GM23338 (cell line): ENCODE measurements around the gene TDRD1. TPM values are rescaled to one million over a fixed set of nuclear protein-coding genes. Genes with fewer than 3 reads are reported as not detected.

ENCODE experiments used
- ATAC-seq: fragments of 200-7000 bp; cut with Tn5 transposase; 3 replicates; pipeline ENCODE4 v1.9.1; 2020
- DNase-seq: peaks from one replicate; pipeline ENCODE4 v3.0.0-alpha.2; 2015; ENCODE audit warnings: low spot score
- H2AFZ ChIP-seq: fragments of 200-600 bp; sonication (generic); 2 replicates; pipeline ENCODE4 v1.8.0; 2016; ENCODE audit warnings: antibody characterized with exemption, mild to moderate bottlenecking, moderate library complexity
- H3F3A ChIP-seq: fragments of 200-600 bp; sonication (generic); replicated peaks from 2 replicates; pipeline ENCODE4 v1.8.0; 2017; ENCODE audit warnings: antibody characterized with exemption, mixed run types, low read depth
- H3K27ac ChIP-seq: fragments of 200-600 bp; sonication (generic); 2 replicates; pipeline ENCODE4 v1.6.1; 2016; ENCODE audit warnings: low read depth
- H3K27me3 ChIP-seq: fragments of 200-600 bp; sonication (generic); 2 replicates; pipeline ENCODE4 v1.8.0; 2016; ENCODE audit warnings: mild to moderate bottlenecking, mixed run types, moderate library complexity; ENCODE audit not compliant: insufficient read depth
- H3K36me3 ChIP-seq: fragments of 200-600 bp; sonication (generic); 2 replicates; pipeline ENCODE4 v1.8.0; 2016; ENCODE audit warnings: mild to moderate bottlenecking; ENCODE audit not compliant: insufficient read depth
- H3K4me1 ChIP-seq: fragments of 200-600 bp; sonication (generic); 2 replicates; pipeline ENCODE4 v1.8.0; 2016; ENCODE audit warnings: mild to moderate bottlenecking, moderate library complexity; ENCODE audit not compliant: insufficient read depth
- H3K4me2 ChIP-seq: fragments of 200-600 bp; sonication (generic); 2 replicates; pipeline ENCODE4 v1.7.1; 2017; ENCODE audit warnings: mixed run types
- H3K4me3 ChIP-seq: fragments of 200-600 bp; sonication (generic); 2 replicates; pipeline ENCODE4 v1.6.1; 2016; ENCODE audit warnings: mixed run types
- H3K79me2 ChIP-seq: fragments of 200-600 bp; sonication (generic); replicated peaks from 2 replicates; pipeline ENCODE4 v1.8.0; 2017; ENCODE audit warnings: mild to moderate bottlenecking; ENCODE audit not compliant: insufficient read depth
- H3K9me2 ChIP-seq: fragments of 200-600 bp; sonication (generic); 2 replicates; pipeline ENCODE4 v1.8.0; 2017; ENCODE audit not compliant: insufficient read depth
- H4K20me1 ChIP-seq: fragments of 200-600 bp; sonication (generic); replicated peaks from 2 replicates; pipeline ENCODE4 v1.8.0; 2017; ENCODE audit warnings: mild to moderate bottlenecking; ENCODE audit not compliant: insufficient read depth
- H3K27ac Mint-ChIP-seq: 2 replicates; pipeline ENCODE4 v1.8.0; 2020; ENCODE audit warnings: inconsistent platforms, mild to moderate bottlenecking, moderate library complexity, mixed read lengths
- H3K27me3 Mint-ChIP-seq: 3 replicates; pipeline ENCODE4 v1.8.0; 2022; ENCODE audit warnings: low read depth, mild to moderate bottlenecking, moderate library complexity, mixed read lengths, inconsistent platforms; ENCODE audit not compliant: insufficient read depth, poor library complexity
- H3K36me3 Mint-ChIP-seq: 3 replicates; pipeline ENCODE4 v1.8.0; 2021; ENCODE audit warnings: low read depth, mild to moderate bottlenecking, inconsistent platforms, moderate library complexity, mixed read lengths
- H3K4me1 Mint-ChIP-seq: 3 replicates; pipeline ENCODE4 v1.8.0; 2020; ENCODE audit warnings: mild to moderate bottlenecking, inconsistent platforms, mixed read lengths
- H3K4me3 Mint-ChIP-seq: 3 replicates; pipeline ENCODE4 v1.8.0; 2021; ENCODE audit warnings: moderate library complexity, mild to moderate bottlenecking, inconsistent platforms, mixed read lengths
- H3K9me3 Mint-ChIP-seq: 3 replicates; pipeline ENCODE4 v1.8.0; 2020; ENCODE audit warnings: moderate library complexity, mild to moderate bottlenecking, inconsistent platforms, mixed read lengths
- CREB1 ChIP-seq: fragments of 250-450 bp; sonication (Bioruptor Pico); IDR thresholded peaks from 2 replicates; pipeline ENCODE4 v1.5.0; 2020; ENCODE audit warnings: low read depth, mild to moderate bottlenecking, moderate library complexity
- CTCF ChIP-seq, 2 experiments: fragments of 200-600 bp in 1 of 2; sonication (generic) in 1 of 2; conservative IDR thresholded peaks; 2 replicates each; pipeline versions ENCODE4 v1.5.1 to v1.6.1; 2016 to 2017; ENCODE audit warnings: antibody characterized with exemption in 2 of 2, low read depth in 2 of 2, mild to moderate bottlenecking in 2 of 2, moderate library complexity in 1 of 2
- ETS1 ChIP-seq: IDR thresholded peaks from 2 replicates; pipeline ENCODE4 v1.6.1; 2016; ENCODE audit warnings: antibody characterized with exemption
- EZH2phosphoT487 ChIP-seq: fragments of 200-600 bp; sonication (generic); IDR thresholded peaks from one replicate; pipeline ENCODE4 v1.8.1; 2018; ENCODE audit warnings: antibody characterized with exemption; ENCODE audit not compliant: unreplicated experiment
- NANOG ChIP-seq: IDR thresholded peaks from 2 replicates; pipeline ENCODE4 v1.6.1; 2016; ENCODE audit warnings: antibody characterized with exemption, borderline replicate concordance
- POLR2AphosphoS5 ChIP-seq: IDR thresholded peaks from 2 replicates; pipeline ENCODE4 v1.6.1; 2016; ENCODE audit warnings: antibody characterized with exemption, low read depth
- REST ChIP-seq: IDR thresholded peaks from one replicate; pipeline ENCODE4 v1.6.1; 2018; ENCODE audit warnings: antibody characterized with exemption; ENCODE audit not compliant: unreplicated experiment
- STAT1 ChIP-seq: IDR thresholded peaks from one replicate; pipeline ENCODE4 v1.6.1; 2016; ENCODE audit warnings: antibody characterized with exemption; ENCODE audit not compliant: unreplicated experiment
- ZNF114 ChIP-seq: fragments of 250-450 bp; sonication (Bioruptor Pico); IDR thresholded peaks from 2 replicates; pipeline ENCODE4 v1.5.0; 2020; ENCODE audit warnings: mild to moderate bottlenecking, moderate library complexity
- ZNF331 ChIP-seq: fragments of 250-450 bp; sonication (Bioruptor Pico); IDR thresholded peaks from 2 replicates; pipeline ENCODE4 v1.5.0; 2020; ENCODE audit warnings: low read depth, mild to moderate bottlenecking, moderate library complexity
- polyA plus RNA-seq: library from polyadenylated mRNA; unstranded; fragments of >200 nt; fragmentation: Nextera tagmentation; extraction: Ambion mirVana; gene quantifications from 2 replicates; pipeline ENCODE4 v1.2.1, GENCODE V29; 2016
- total RNA-seq: library from RNA; depleted of rRNA; stranded (reverse); fragments of >200 nt; shearing (Covaris generic); gene quantifications from 2 replicates; pipeline ENCODE4 v1.2.3, GENCODE V29; 2014

Gene TDRD1
- total and polyA plus RNA-seq, 2 experiments from 2014 or later = 0.52 to 1.5 TPM

GRCh38 chr10:114183563-114183962 lies 4.4 kb downstream of the TDRD1 start (continued):
- TF ChIP-seq ZNF331 (CRISPR knock-in tag) (no peak), POLR2AphosphoS5 (no peak), CREB1 (CRISPR knock-in tag) (no peak), CTCF (conservative IDR thresholded peaks at IDR 0.05; ENCODE audit: low read depth in 2 of 2) (no peak)

GRCh38 chr10:114184276-114184675 lies 5.1 kb downstream of the TDRD1 start:
- H3K36me3 Mint-ChIP-seq = no peaks in the 10 kb centered on the region
- Histone ChIP-seq H2AFZ (no peak overlapping the region), H3K4me1 (peaks cover 11% of the 10 kb centered on the region; the same call in 1 of the 2 replicates), H3K4me2 (no peak overlapping the region), H3K79me2 (no peaks in the 10 kb centered on the region), H3F3A (no peaks in the 10 kb centered on the region), H3K27me3 (no peaks in the 10 kb centered on the region), H3K9me2 (no peaks in the 10 kb centered on the region), H3K4me3 (no peak overlapping the region), H3K36me3 (no peaks in the 10 kb centered on the region), H4K20me1 (no peaks in the 10 kb centered on the region), H3K27ac (no peak overlapping the region)
- peaks cover 14% of the 10 kb centered on the region for H3K4me1 Mint-ChIP-seq
- H3K27me3 Mint-ChIP-seq = peaks cover 5% of the 10 kb centered on the region
- H3K27ac Mint-ChIP-seq = no peak overlapping the region
- TF ChIP-seq NANOG = no peak
- no peak for TF ChIP-seq STAT1
- no peak for TF ChIP-seq ZNF114
- TF ChIP-seq EZH2phosphoT487 = no peak
- TF ChIP-seq ETS1 = no peak
- no peak for TF ChIP-seq REST
- DNase-seq = no peak
- no peak overlapping the region for H3K4me3 Mint-ChIP-seq
- no peak for ATAC-seq
- H3K9me3 Mint-ChIP-seq = no peaks in the 10 kb centered on the region; the same call in 2 of the 3 replicates
